H1 (cell line): ENCODE results near the gene H6PD. TPM values are rescaled to one million over a fixed set of nuclear protein-coding genes. Genes with fewer than 3 reads are reported as not detected.

Experiments used
- CTCF ChIA-PET: fragments of 300-600 bp; sonication (Branson Sonifier 250); formaldehyde crosslinking; loops from one replicate; lab custom pipeline; 2021; ENCODE audit not compliant: partially characterized antibody; lab: Charles Lee
- POLR2A ChIA-PET: fragments of 300-600 bp; sonication (Branson Sonifier 250); formaldehyde crosslinking; loops from one replicate; lab custom pipeline; 2021; ENCODE audit warnings: inconsistent platforms; ENCODE audit not compliant: partially characterized antibody; lab: Charles Lee
- DNase-seq, 2 experiments: peaks; one replicate each; pipeline versions ENCODE4 v3.0.0 to v3.0.0-alpha.2; 2010 to 2022; ENCODE audit warnings: low spot score in 2 of 2, low read depth in 1 of 2, mixed read lengths in 1 of 2
- FAIRE-seq: peaks from 2 replicates; lab custom pipeline; 2011; peaks lifted over from hg19 to GRCh38; lab: Jason Lieb, UNC
- H2AFZ ChIP-seq: 2 replicates; pipeline ENCODE4 v1.8.1; 2012; ENCODE audit warnings: low read length, inconsistent platforms
- H2AK5ac ChIP-seq: 2 replicates; pipeline ENCODE4 v1.6.1; 2013; ENCODE audit warnings: low read depth, low read length
- H2BK120ac ChIP-seq: replicated peaks from 2 replicates; pipeline ENCODE3; 2013; ENCODE audit warnings: low read depth, low read length, inconsistent platforms
- H2BK12ac ChIP-seq: 2 replicates; pipeline ENCODE4 v1.6.1; 2013; ENCODE audit warnings: low read depth, low read length
- H2BK15ac ChIP-seq: 2 replicates; pipeline ENCODE4 v1.6.1; 2013; ENCODE audit warnings: low read length
- H2BK20ac ChIP-seq: 2 replicates; pipeline ENCODE4 v1.6.1; 2013; ENCODE audit warnings: low read length
- H2BK5ac ChIP-seq: 2 replicates; pipeline ENCODE4 v1.6.1; 2013; ENCODE audit warnings: low read depth, low read length
- H3K14ac ChIP-seq: 2 replicates; pipeline ENCODE4 v1.6.1; 2013; ENCODE audit warnings: inconsistent platforms; ENCODE audit not compliant: insufficient read length
- H3K18ac ChIP-seq: 2 replicates; pipeline ENCODE4 v1.6.1; 2013; ENCODE audit warnings: low read length; ENCODE audit errors: extremely low read depth
- H3K23ac ChIP-seq: 2 replicates; pipeline ENCODE4 v1.6.1; 2013; ENCODE audit warnings: inconsistent platforms; ENCODE audit not compliant: insufficient read length
- H3K23me2 ChIP-seq: 2 replicates; pipeline ENCODE4 v1.6.1; 2013; ENCODE audit warnings: low read depth, low read length
- H3K27ac ChIP-seq: 2 replicates; pipeline ENCODE4 v1.6.1; 2011; ENCODE audit warnings: low read depth, low read length, inconsistent platforms
- H3K27me3 ChIP-seq, 4 experiments: replicated peaks in 1 of 4; 1 replicate in 1 of 4; 2 replicates in 3 of 4; pipeline versions ENCODE4 v1.6.1 to v1.8.1; 2011 to 2013; ENCODE audit warnings: low read length in 3 of 4, mild to moderate bottlenecking in 3 of 4, inconsistent platforms in 2 of 4, mixed read lengths in 2 of 4, moderate library complexity in 1 of 4; ENCODE audit not compliant: control insufficient read depth in 3 of 4, insufficient read depth in 3 of 4; ENCODE audit errors: extremely low read depth in 1 of 4
- H3K36me3 ChIP-seq, 4 experiments: 2 replicates each; pipeline versions ENCODE4 v1.6.1 to v1.8.1; 2011 to 2013; ENCODE audit warnings: mild to moderate bottlenecking in 4 of 4, low read length in 3 of 4, moderate library complexity in 2 of 4, control low read depth in 1 of 4, inconsistent platforms in 1 of 4; ENCODE audit not compliant: insufficient read depth in 4 of 4, control insufficient read depth in 2 of 4
- H3K4ac ChIP-seq: replicated peaks from 2 replicates; pipeline ENCODE3; 2013; ENCODE audit warnings: low read length, low read depth, mixed read lengths, inconsistent platforms; ENCODE audit not compliant: insufficient read length
- H3K4me1 ChIP-seq, 4 experiments: replicated peaks in 1 of 4; 1 replicate in 1 of 4; 2 replicates in 3 of 4; pipeline versions ENCODE4 v1.6.1 to v1.8.1; 2011 to 2013; ENCODE audit warnings: low read length in 3 of 4, inconsistent platforms in 2 of 4, mixed read lengths in 1 of 4; ENCODE audit not compliant: insufficient read depth in 4 of 4, control insufficient read depth in 3 of 4
- H3K4me2 ChIP-seq, 2 experiments: 2 replicates each; pipeline versions ENCODE4 v1.6.1 to v1.8.1; 2011 to 2013; ENCODE audit warnings: low read depth in 2 of 2, low read length in 2 of 2, control low read depth in 1 of 2, inconsistent platforms in 1 of 2, mild to moderate bottlenecking in 1 of 2; ENCODE audit not compliant: insufficient read depth in 1 of 2
- H3K4me3 ChIP-seq, 4 experiments: fragments of 200-600, 300-600 bp in 1 of 4; sonication (generic), shearing (Covaris generic), sonication (Bioruptor Twin) in 1 of 4; 2 replicates each; pipeline versions ENCODE4 v1.5.1 to v1.8.1; 2011 to 2016; ENCODE audit warnings: low read length in 4 of 4, low read depth in 3 of 4, control low read depth in 2 of 4, inconsistent platforms in 2 of 4, mild to moderate bottlenecking in 2 of 4, mixed read lengths in 1 of 4, moderate library complexity in 1 of 4; ENCODE audit not compliant: insufficient read depth in 2 of 4; ENCODE audit errors: extremely low read depth in 1 of 4
- H3K56ac ChIP-seq: replicated peaks from 2 replicates; pipeline ENCODE3; 2013; ENCODE audit warnings: low read depth, mild to moderate bottlenecking, mixed read lengths, low read length, inconsistent platforms; ENCODE audit not compliant: insufficient read length
- H3K79me1 ChIP-seq: 2 replicates; pipeline ENCODE4 v1.6.1; 2013; ENCODE audit warnings: low read depth, low read length, control low read depth
- H3K79me2 ChIP-seq, 2 experiments: 2 replicates each; pipeline versions ENCODE4 v1.6.1 to v1.8.1; 2012 to 2013; ENCODE audit warnings: low read length in 2 of 2, mild to moderate bottlenecking in 2 of 2, inconsistent platforms in 1 of 2; ENCODE audit not compliant: insufficient read depth in 2 of 2, control insufficient read depth in 1 of 2
- H3K9ac ChIP-seq, 4 experiments: replicated peaks in 1 of 4; 1 replicate in 1 of 4; 2 replicates in 3 of 4; pipeline versions ENCODE4 v1.6.1 to v1.8.1; 2011 to 2013; ENCODE audit warnings: low read depth in 3 of 4, low read length in 3 of 4, control low read depth in 2 of 4, mild to moderate bottlenecking in 2 of 4, moderate library complexity in 2 of 4, inconsistent platforms in 1 of 4; ENCODE audit errors: extremely low read depth in 1 of 4
- H3K9me3 ChIP-seq, 2 experiments: 2 replicates each; pipeline versions ENCODE4 v1.6.1 to v1.8.1; 2012 to 2013; ENCODE audit warnings: mild to moderate bottlenecking in 2 of 2, moderate library complexity in 2 of 2, control low read depth in 1 of 2, inconsistent platforms in 1 of 2, low read depth in 1 of 2, low read length in 1 of 2, mixed read lengths in 1 of 2; ENCODE audit not compliant: insufficient read depth in 2 of 2
- H4K20me1 ChIP-seq, 2 experiments: replicated peaks in 1 of 2; 2 replicates each; pipeline versions ENCODE3 to v1.8.1; 2011 to 2013; ENCODE audit warnings: inconsistent platforms in 2 of 2, low read length in 2 of 2, mild to moderate bottlenecking in 1 of 2; ENCODE audit not compliant: insufficient read depth in 2 of 2, control insufficient read depth in 1 of 2
- H4K5ac ChIP-seq: 2 replicates; pipeline ENCODE4 v1.6.1; 2013; ENCODE audit warnings: low read length, low read depth, mixed read lengths, inconsistent platforms; ENCODE audit not compliant: insufficient read length
- H4K8ac ChIP-seq: 2 replicates; pipeline ENCODE4 v1.8.0; 2013; ENCODE audit warnings: mild to moderate bottlenecking, moderate library complexity, low read length, inconsistent platforms; ENCODE audit not compliant: insufficient read depth; ENCODE audit errors: extremely low read depth
- H4K91ac ChIP-seq: replicated peaks from 2 replicates; pipeline ENCODE3; 2013; ENCODE audit warnings: low read length, mixed read lengths, inconsistent platforms; ENCODE audit not compliant: insufficient read length
- ASH2L ChIP-seq: fragments of 200-600, 300-600 bp; sonication (generic); IDR thresholded peaks from one replicate; pipeline ENCODE4 v1.7.1; 2017; ENCODE audit warnings: low read length
- CBX8 ChIP-seq: fragments of 300-800, 300-1000 bp; sonication (generic); IDR thresholded peaks from 2 replicates; pipeline ENCODE4 v1.7.1; 2016; ENCODE audit warnings: low read depth, low read length, borderline replicate concordance
- CEBPB ChIP-seq: IDR thresholded peaks from 2 replicates; pipeline ENCODE4 v1.6.1; 2012; ENCODE audit warnings: low read depth, low read length
- CHD1 ChIP-seq: IDR thresholded peaks from 2 replicates; pipeline ENCODE4 v1.6.1; 2012; ENCODE audit warnings: low read depth, low read length, improper control_type of control experiment
- CHD2 ChIP-seq: IDR thresholded peaks from 2 replicates; pipeline ENCODE4 v1.6.1; 2012; ENCODE audit warnings: low read length, improper control_type of control experiment
- CTBP2 ChIP-seq: IDR thresholded peaks from 2 replicates; pipeline ENCODE4 v1.7.0; 2011; ENCODE audit warnings: borderline replicate concordance, mild to moderate bottlenecking, moderate library complexity, mixed read lengths, low read length; ENCODE audit not compliant: insufficient read depth, insufficient read length
- EP300 ChIP-seq, 2 experiments: IDR thresholded peaks; 1 replicate in 1 of 2; 2 replicates in 1 of 2; pipeline ENCODE4 v1.6.1; 2011 to 2012; ENCODE audit warnings: low read depth in 2 of 2, low read length in 2 of 2, mild to moderate bottlenecking in 2 of 2, borderline replicate concordance in 1 of 2, inconsistent platforms in 1 of 2, moderate library complexity in 1 of 2
- PHF8 ChIP-seq: fragments of 200-600 bp; sonication (generic); conservative IDR thresholded peaks from 2 replicates; pipeline ENCODE4 v1.7.1; 2012; ENCODE audit warnings: low read depth, mild to moderate bottlenecking, inconsistent platforms, low read length, moderate library complexity
- POLR2A ChIP-seq, 2 experiments: IDR thresholded peaks; 1 replicate in 1 of 2; 2 replicates in 1 of 2; pipeline ENCODE4 v1.6.1; 2011; ENCODE audit warnings: low read depth in 2 of 2, low read length in 2 of 2, mild to moderate bottlenecking in 2 of 2; ENCODE audit errors: control extremely low read depth in 1 of 2
- TAF1 ChIP-seq: IDR thresholded peaks from 2 replicates; pipeline ENCODE4 v1.6.1; 2011; ENCODE audit warnings: mild to moderate bottlenecking, low read depth, low read length
- TCF12 ChIP-seq: IDR thresholded peaks from 2 replicates; pipeline ENCODE4 v1.6.1; 2011; ENCODE audit warnings: low read depth, mild to moderate bottlenecking, low read length
- WGBS, 2 experiments: shearing (Covaris generic) in 1 of 2; methylation state at CpG; one replicate each; pipeline versions ENCODE4 v1.1.6 to v1.1.7; 2013 to 2015; ENCODE audit warnings: low lambda C conversion rate in 2 of 2, mixed read lengths in 2 of 2, inconsistent platforms in 1 of 2, low coverage in 1 of 2, missing lambda C conversion rate in 1 of 2; ENCODE audit not compliant: insufficient replicate concordance in 2 of 2, insufficient coverage in 1 of 2, insufficient read length in 1 of 2; ENCODE audit errors: extremely low coverage in 1 of 2, missing lambda C conversion rate in 1 of 2; 5-methylcytosine and 5-hydroxymethylcytosine counted together
- polyA plus RNA-seq, 7 experiments: library from polyadenylated mRNA; depleted of rRNA in 3 of 7; stranded (reverse) in 5 of 7; unstranded in 2 of 7; fragments of >200 nt in 5 of 7; fragments of 200-250 nt in 2 of 7; gene quantifications; 1 replicate in 5 of 7; 2 replicates in 1 of 7; 4 replicates in 1 of 7; pipeline versions ENCODE4 v1.2.1 to v1.2.3, GENCODE V29; 2011 to 2013; ENCODE audit warnings: missing spikeins in 2 of 7, mixed read lengths in 2 of 7
- total RNA-seq: library from RNA; stranded (reverse); fragmentation: NEBNext Ultra II Directional; extraction: Animal tissue kit (Norgen Biotek cat#: 25700); gene quantifications from 2 replicates; pipeline ENCODE4 v1.2.1, GENCODE V29; 2021
- TF ChIP-seq, protein P1 (sequence below): IDR thresholded peaks from 2 replicates; pipeline ENCODE4 v1.6.1; 2012; ENCODE audit warnings: low read length, inconsistent platforms
- TF ChIP-seq, protein P2 (sequence below): IDR thresholded peaks from 2 replicates; pipeline ENCODE4 v1.6.1; 2011; ENCODE audit warnings: low read depth, mild to moderate bottlenecking, low read length; ENCODE audit not compliant: insufficient read depth

Gene H6PD
- total and polyA plus RNA-seq, 2 of the 8 experiments (the other 6 are each of a cell fraction or from before 2014, with no cell fraction given): 3.6 to 3.8 TPM

DNA sequence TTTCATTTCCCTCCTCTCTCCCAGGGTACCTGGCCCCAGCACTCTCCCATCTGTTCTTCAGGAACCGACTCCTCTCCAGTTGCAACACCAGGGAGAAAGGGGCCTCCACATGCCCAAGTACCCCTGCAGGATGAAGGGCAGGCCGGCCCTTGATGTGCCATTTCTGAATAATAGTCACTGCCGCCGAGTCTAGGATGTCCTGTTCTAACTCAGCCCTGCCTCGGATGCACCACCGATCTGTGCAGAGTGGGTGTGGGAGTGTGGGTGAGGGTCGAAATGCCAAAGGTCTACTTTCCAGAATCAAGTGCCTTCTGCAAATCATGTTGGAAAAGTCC, 32.7 kb downstream of the H6PD start:
- Histone ChIP-seq H2BK12ac (no peak overlapping the region), H3K18ac (no peak overlapping the region), H3K14ac (no peak overlapping the region), H3K23ac (no peak overlapping the region), H2BK120ac (no peak overlapping the region), H3K4me2 (no peak overlapping the region), H3K23me2 (no peaks in the 10 kb centered on the region), H4K20me1 (no peaks in the 10 kb centered on the region), H3K9ac (no peak overlapping the region), H3K27me3 (no peaks in the 10 kb centered on the region; a peak in 1 of 7 replicates), H3K4me3 (no peak overlapping the region), H2AK5ac (no peak overlapping the region), H3K4ac (no peak overlapping the region), H4K91ac (no peak overlapping the region), H3K27ac (no peak overlapping the region), H4K8ac (no peak overlapping the region), H2BK5ac (no peak overlapping the region), H2BK15ac (no peak overlapping the region), H3K56ac (no peak overlapping the region), H2BK20ac (no peak overlapping the region), H3K79me1 (no peaks in the 10 kb centered on the region), H2AFZ (no peak overlapping the region), H3K79me2 (no peaks in the 10 kb centered on the region), H3K9me3 (no peaks in the 10 kb centered on the region), H3K36me3 (no peaks in the 10 kb centered on the region), H3K4me1 (peaks cover 0 to 4% (median 1%) of the 10 kb centered on the region in 4 experiments; a peak in 5 of 7 replicates), H4K5ac (no peak overlapping the region)
- ChIA-PET POLR2A (interaction anchor here (0.9 to 1.7 kb wide), 3 partner anchors 12 to 53 kb away, joined by 3 to 4 read pairs (median 3); partner anchors contain the start of gene H6PD), CTCF (interaction anchor here (0.7 to 13.7 kb wide), 34 partner anchors 9 to 325 kb away, joined by 3 to 118 read pairs (median 3); no protein-coding TSS in a partner anchor)
- no peak for DNase-seq
- WGBS, 2 experiments: 72% methylated on average over 7 of the region's 7 CpGs; no CpG with 5 or more reads in 1 of the 2 experiments
- no peak for FAIRE-seq
- TF ChIP-seq TAF1 (no peak), CBX8 (no peak), CEBPB (no peak), CTBP2 (no peak), CHD2 (no peak), PHF8 (no peak), ASH2L (no peak), POLR2A (IDR thresholded peaks at IDR 0.05; ENCODE audit: control extremely low read depth in 1 of 2, low read depth in 2 of 2, low read length in 2 of 2) (no peak), EP300 (IDR thresholded peaks at IDR 0.05; ENCODE audit: borderline replicate concordance in 1 of 2, low read depth in 2 of 2, low read length in 2 of 2) (no peak), CHD1 (no peak), TCF12 (no peak)
- TF ChIP-seq, protein P1, sequence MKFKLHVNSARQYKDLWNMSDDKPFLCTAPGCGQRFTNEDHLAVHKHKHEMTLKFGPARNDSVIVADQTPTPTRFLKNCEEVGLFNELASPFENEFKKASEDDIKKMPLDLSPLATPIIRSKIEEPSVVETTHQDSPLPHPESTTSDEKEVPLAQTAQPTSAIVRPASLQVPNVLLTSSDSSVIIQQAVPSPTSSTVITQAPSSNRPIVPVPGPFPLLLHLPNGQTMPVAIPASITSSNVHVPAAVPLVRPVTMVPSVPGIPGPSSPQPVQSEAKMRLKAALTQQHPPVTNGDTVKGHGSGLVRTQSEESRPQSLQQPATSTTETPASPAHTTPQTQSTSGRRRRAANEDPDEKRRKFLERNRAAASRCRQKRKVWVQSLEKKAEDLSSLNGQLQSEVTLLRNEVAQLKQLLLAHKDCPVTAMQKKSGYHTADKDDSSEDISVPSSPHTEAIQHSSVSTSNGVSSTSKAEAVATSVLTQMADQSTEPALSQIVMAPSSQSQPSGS: no peak
- TF ChIP-seq, protein P2, sequence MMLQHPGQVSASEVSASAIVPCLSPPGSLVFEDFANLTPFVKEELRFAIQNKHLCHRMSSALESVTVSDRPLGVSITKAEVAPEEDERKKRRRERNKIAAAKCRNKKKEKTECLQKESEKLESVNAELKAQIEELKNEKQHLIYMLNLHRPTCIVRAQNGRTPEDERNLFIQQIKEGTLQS: no peak
